Gastroesophageal sphincter (tissue), 4 donors: Measurements from ENCODE around the gene ETV6. TPM values are rescaled to one million over a fixed set of nuclear protein-coding genes. Genes with fewer than 3 reads are reported as not detected.

ENCODE experiments used
- ATAC-seq: fragments of 150-250 bp; one replicate; pipeline ENCODE4 v1.9.1; 2016; ENCODE audit warnings: mild to moderate bottlenecking, moderate library complexity
- H3K27ac ChIP-seq, 4 donors: fragments of 200-600 bp; sonication (generic) in 3 of 4; 1 replicate in 3 of 4; 2 replicates in 1 of 4; pipeline ENCODE4 v1.5.1; 2016 to 2019
- H3K27me3 ChIP-seq: fragments of 200-600 bp; sonication (generic); one replicate; pipeline ENCODE4 v1.5.1; 2019
- H3K36me3 ChIP-seq, 2 donors: fragments of 200-600 bp; sonication (generic); one replicate each; pipeline ENCODE4 v1.5.1; 2019; ENCODE audit warnings: control low read depth in 1 of 2
- H3K4me1 ChIP-seq, 3 donors: fragments of 200-600 bp; sonication (generic); 1 replicate in 2 of 3; 2 replicates in 1 of 3; pipeline ENCODE4 v1.5.1; 2016 to 2019; ENCODE audit warnings: control low read depth in 2 of 3
- H3K4me3 ChIP-seq, 2 donors: fragments of 200-600 bp; sonication (generic); one replicate each; pipeline ENCODE4 v1.5.1; 2019; ENCODE audit warnings: mild to moderate bottlenecking in 1 of 2, moderate library complexity in 1 of 2
- H3K9me3 ChIP-seq, 3 donors: fragments of 200-600 bp; sonication (generic); one replicate each; pipeline ENCODE4 v1.5.1; 2017 to 2019; ENCODE audit warnings: control low read depth in 2 of 3
- POLR2A ChIP-seq, 2 donors: fragments of 450-650 bp; IDR thresholded peaks; one replicate each; pipeline ENCODE4 v1.6.1; 2017; ENCODE audit warnings: antibody characterized with exemption in 2 of 2, mild to moderate bottlenecking in 2 of 2, moderate library complexity in 1 of 2
- WGBS, 2 donors: methylation state at CpG; one replicate each; pipeline ENCODE4 v1.1.5; 2018; ENCODE audit warnings: low coverage in 1 of 2; 5-methylcytosine and 5-hydroxymethylcytosine counted together
- total RNA-seq, 4 donors: library from RNA; depleted of rRNA; stranded (reverse); fragments of >200 nt; gene quantifications; one replicate each; pipeline ENCODE4 v1.1.0, GENCODE V29; 2016

Gene ETV6
- total RNA-seq, 4 donors from 2014 or later = 18.7 to 30.1 (median 21.1) TPM

DNA sequence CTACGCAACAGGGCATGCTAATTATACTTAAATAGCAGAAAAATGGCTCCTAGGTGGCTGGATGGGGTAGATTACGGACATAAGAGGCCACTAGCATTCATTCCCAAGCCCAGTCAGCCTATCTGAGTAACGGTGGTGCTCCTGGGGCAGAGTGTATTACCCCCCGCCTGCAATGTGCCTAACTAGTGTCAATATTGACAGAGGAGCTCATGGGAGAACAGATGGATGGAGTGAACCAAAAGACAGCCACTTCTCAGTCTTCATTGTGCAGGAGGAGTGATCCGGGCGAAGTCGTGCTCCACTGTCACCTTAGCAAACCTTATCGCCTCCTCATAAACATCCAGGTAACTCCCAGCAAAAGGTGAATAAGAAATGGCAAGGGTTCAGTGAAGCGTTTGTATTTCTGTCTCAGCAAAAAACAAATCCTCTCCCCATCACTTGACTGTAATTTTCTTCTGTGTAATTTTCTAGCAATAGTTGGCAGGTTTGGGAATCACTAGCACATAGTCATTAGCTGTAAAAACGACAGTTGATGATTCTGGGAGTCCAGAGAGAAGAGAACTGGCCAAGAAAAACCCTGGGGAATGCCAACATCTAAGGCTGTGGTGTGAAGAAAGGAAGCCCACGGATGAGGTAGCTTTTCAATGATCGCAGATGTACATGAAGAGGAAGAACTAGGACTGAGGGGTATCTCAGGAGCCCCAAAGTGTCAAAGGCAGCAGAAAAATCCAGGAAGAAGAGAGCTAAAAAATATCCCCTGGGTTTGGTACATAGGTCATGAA is 294.6 kb downstream of the ETV6 start:
- Histone ChIP-seq H3K27ac (no peak overlapping the region), H3K4me1 (no peaks in the 10 kb centered on the region), H3K36me3 (no peaks in the 10 kb centered on the region), H3K4me3 (no peak overlapping the region), H3K9me3 (no peaks in the 10 kb centered on the region), H3K27me3 (no peaks in the 10 kb centered on the region)
- 55 to 79% methylated on average over 3 to 12 of the region's 12 CpGs for WGBS, 2 donors
- TF ChIP-seq POLR2A (IDR thresholded peaks at IDR 0.05) = no peak
- ATAC-seq = no peak
